H1 (cell line): ENCODE results near the gene ADPRS. TPM values are rescaled to one million over a fixed set of nuclear protein-coding genes. Genes with fewer than 3 reads are reported as not detected.

Experiments
- CTCF ChIA-PET: fragments of 300-600 bp; sonication (Branson Sonifier 250); formaldehyde crosslinking; loops from one replicate; lab custom pipeline; 2021; ENCODE audit not compliant: partially characterized antibody; lab: Charles Lee
- POLR2A ChIA-PET: fragments of 300-600 bp; sonication (Branson Sonifier 250); formaldehyde crosslinking; loops from one replicate; lab custom pipeline; 2021; ENCODE audit warnings: inconsistent platforms; ENCODE audit not compliant: partially characterized antibody; lab: Charles Lee
- DNase-seq, 2 experiments: peaks; one replicate each; pipeline versions ENCODE4 v3.0.0 to v3.0.0-alpha.2; 2010 to 2022; ENCODE audit warnings: low spot score in 2 of 2, low read depth in 1 of 2, mixed read lengths in 1 of 2
- FAIRE-seq: peaks from 2 replicates; lab custom pipeline; 2011; peaks lifted over from hg19 to GRCh38; lab: Jason Lieb, UNC
- H2AFZ ChIP-seq: 2 replicates; pipeline ENCODE4 v1.8.1; 2012; ENCODE audit warnings: low read length, inconsistent platforms
- H2AK5ac ChIP-seq: 2 replicates; pipeline ENCODE4 v1.6.1; 2013; ENCODE audit warnings: low read depth, low read length
- H2BK120ac ChIP-seq: replicated peaks from 2 replicates; pipeline ENCODE3; 2013; ENCODE audit warnings: low read depth, low read length, inconsistent platforms
- H2BK12ac ChIP-seq: 2 replicates; pipeline ENCODE4 v1.6.1; 2013; ENCODE audit warnings: low read depth, low read length
- H2BK15ac ChIP-seq: 2 replicates; pipeline ENCODE4 v1.6.1; 2013; ENCODE audit warnings: low read length
- H2BK20ac ChIP-seq: 2 replicates; pipeline ENCODE4 v1.6.1; 2013; ENCODE audit warnings: low read length
- H2BK5ac ChIP-seq: 2 replicates; pipeline ENCODE4 v1.6.1; 2013; ENCODE audit warnings: low read depth, low read length
- H3K14ac ChIP-seq: 2 replicates; pipeline ENCODE4 v1.6.1; 2013; ENCODE audit warnings: inconsistent platforms; ENCODE audit not compliant: insufficient read length
- H3K18ac ChIP-seq: 2 replicates; pipeline ENCODE4 v1.6.1; 2013; ENCODE audit warnings: low read length; ENCODE audit errors: extremely low read depth
- H3K23ac ChIP-seq: 2 replicates; pipeline ENCODE4 v1.6.1; 2013; ENCODE audit warnings: inconsistent platforms; ENCODE audit not compliant: insufficient read length
- H3K23me2 ChIP-seq: 2 replicates; pipeline ENCODE4 v1.6.1; 2013; ENCODE audit warnings: low read depth, low read length
- H3K27ac ChIP-seq: 2 replicates; pipeline ENCODE4 v1.6.1; 2011; ENCODE audit warnings: low read depth, low read length, inconsistent platforms
- H3K27me3 ChIP-seq, 4 experiments: replicated peaks in 1 of 4; 1 replicate in 1 of 4; 2 replicates in 3 of 4; pipeline versions ENCODE4 v1.6.1 to v1.8.1; 2011 to 2013; ENCODE audit warnings: low read length in 3 of 4, mild to moderate bottlenecking in 3 of 4, inconsistent platforms in 2 of 4, mixed read lengths in 2 of 4, moderate library complexity in 1 of 4; ENCODE audit not compliant: control insufficient read depth in 3 of 4, insufficient read depth in 3 of 4; ENCODE audit errors: extremely low read depth in 1 of 4
- H3K36me3 ChIP-seq, 4 experiments: 2 replicates each; pipeline versions ENCODE4 v1.6.1 to v1.8.1; 2011 to 2013; ENCODE audit warnings: mild to moderate bottlenecking in 4 of 4, low read length in 3 of 4, moderate library complexity in 2 of 4, control low read depth in 1 of 4, inconsistent platforms in 1 of 4; ENCODE audit not compliant: insufficient read depth in 4 of 4, control insufficient read depth in 2 of 4
- H3K4ac ChIP-seq: replicated peaks from 2 replicates; pipeline ENCODE3; 2013; ENCODE audit warnings: low read length, low read depth, mixed read lengths, inconsistent platforms; ENCODE audit not compliant: insufficient read length
- H3K4me1 ChIP-seq, 4 experiments: replicated peaks in 1 of 4; 1 replicate in 1 of 4; 2 replicates in 3 of 4; pipeline versions ENCODE4 v1.6.1 to v1.8.1; 2011 to 2013; ENCODE audit warnings: low read length in 3 of 4, inconsistent platforms in 2 of 4, mixed read lengths in 1 of 4; ENCODE audit not compliant: insufficient read depth in 4 of 4, control insufficient read depth in 3 of 4
- H3K4me2 ChIP-seq, 2 experiments: 2 replicates each; pipeline versions ENCODE4 v1.6.1 to v1.8.1; 2011 to 2013; ENCODE audit warnings: low read depth in 2 of 2, low read length in 2 of 2, control low read depth in 1 of 2, inconsistent platforms in 1 of 2, mild to moderate bottlenecking in 1 of 2; ENCODE audit not compliant: insufficient read depth in 1 of 2
- H3K4me3 ChIP-seq, 4 experiments: fragments of 200-600, 300-600 bp in 1 of 4; sonication (generic), shearing (Covaris generic), sonication (Bioruptor Twin) in 1 of 4; 2 replicates each; pipeline versions ENCODE4 v1.5.1 to v1.8.1; 2011 to 2016; ENCODE audit warnings: low read length in 4 of 4, low read depth in 3 of 4, control low read depth in 2 of 4, inconsistent platforms in 2 of 4, mild to moderate bottlenecking in 2 of 4, mixed read lengths in 1 of 4, moderate library complexity in 1 of 4; ENCODE audit not compliant: insufficient read depth in 2 of 4; ENCODE audit errors: extremely low read depth in 1 of 4
- H3K56ac ChIP-seq: replicated peaks from 2 replicates; pipeline ENCODE3; 2013; ENCODE audit warnings: low read depth, mild to moderate bottlenecking, mixed read lengths, low read length, inconsistent platforms; ENCODE audit not compliant: insufficient read length
- H3K79me1 ChIP-seq: 2 replicates; pipeline ENCODE4 v1.6.1; 2013; ENCODE audit warnings: low read depth, low read length, control low read depth
- H3K79me2 ChIP-seq, 2 experiments: 2 replicates each; pipeline versions ENCODE4 v1.6.1 to v1.8.1; 2012 to 2013; ENCODE audit warnings: low read length in 2 of 2, mild to moderate bottlenecking in 2 of 2, inconsistent platforms in 1 of 2; ENCODE audit not compliant: insufficient read depth in 2 of 2, control insufficient read depth in 1 of 2
- H3K9ac ChIP-seq, 4 experiments: replicated peaks in 1 of 4; 1 replicate in 1 of 4; 2 replicates in 3 of 4; pipeline versions ENCODE4 v1.6.1 to v1.8.1; 2011 to 2013; ENCODE audit warnings: low read depth in 3 of 4, low read length in 3 of 4, control low read depth in 2 of 4, mild to moderate bottlenecking in 2 of 4, moderate library complexity in 2 of 4, inconsistent platforms in 1 of 4; ENCODE audit errors: extremely low read depth in 1 of 4
- H3K9me3 ChIP-seq, 2 experiments: 2 replicates each; pipeline versions ENCODE4 v1.6.1 to v1.8.1; 2012 to 2013; ENCODE audit warnings: mild to moderate bottlenecking in 2 of 2, moderate library complexity in 2 of 2, control low read depth in 1 of 2, inconsistent platforms in 1 of 2, low read depth in 1 of 2, low read length in 1 of 2, mixed read lengths in 1 of 2; ENCODE audit not compliant: insufficient read depth in 2 of 2
- H4K20me1 ChIP-seq, 2 experiments: replicated peaks in 1 of 2; 2 replicates each; pipeline versions ENCODE3 to v1.8.1; 2011 to 2013; ENCODE audit warnings: inconsistent platforms in 2 of 2, low read length in 2 of 2, mild to moderate bottlenecking in 1 of 2; ENCODE audit not compliant: insufficient read depth in 2 of 2, control insufficient read depth in 1 of 2
- H4K5ac ChIP-seq: 2 replicates; pipeline ENCODE4 v1.6.1; 2013; ENCODE audit warnings: low read length, low read depth, mixed read lengths, inconsistent platforms; ENCODE audit not compliant: insufficient read length
- H4K8ac ChIP-seq: 2 replicates; pipeline ENCODE4 v1.8.0; 2013; ENCODE audit warnings: mild to moderate bottlenecking, moderate library complexity, low read length, inconsistent platforms; ENCODE audit not compliant: insufficient read depth; ENCODE audit errors: extremely low read depth
- H4K91ac ChIP-seq: replicated peaks from 2 replicates; pipeline ENCODE3; 2013; ENCODE audit warnings: low read length, mixed read lengths, inconsistent platforms; ENCODE audit not compliant: insufficient read length
- ASH2L ChIP-seq: fragments of 200-600, 300-600 bp; sonication (generic); IDR thresholded peaks from one replicate; pipeline ENCODE4 v1.7.1; 2017; ENCODE audit warnings: low read length
- CBX5 ChIP-seq: fragments of 300-800, 300-1000 bp; sonication (generic); IDR thresholded peaks from 2 replicates; pipeline ENCODE4 v1.7.1; 2016; ENCODE audit warnings: antibody characterized with exemption, low read length, low read depth
- CEBPB ChIP-seq: IDR thresholded peaks from 2 replicates; pipeline ENCODE4 v1.6.1; 2012; ENCODE audit warnings: low read depth, low read length
- CHD1 ChIP-seq: IDR thresholded peaks from 2 replicates; pipeline ENCODE4 v1.6.1; 2012; ENCODE audit warnings: low read depth, low read length, improper control_type of control experiment
- CHD2 ChIP-seq: IDR thresholded peaks from 2 replicates; pipeline ENCODE4 v1.6.1; 2012; ENCODE audit warnings: low read length, improper control_type of control experiment
- CREB1 ChIP-seq: IDR thresholded peaks from 2 replicates; pipeline ENCODE4 v1.6.1; 2012; ENCODE audit warnings: inconsistent platforms
- CTBP2 ChIP-seq: IDR thresholded peaks from 2 replicates; pipeline ENCODE4 v1.7.0; 2011; ENCODE audit warnings: borderline replicate concordance, mild to moderate bottlenecking, moderate library complexity, mixed read lengths, low read length; ENCODE audit not compliant: insufficient read depth, insufficient read length
- EGR1 ChIP-seq: IDR thresholded peaks from 2 replicates; pipeline ENCODE4 v1.6.1; 2011; ENCODE audit warnings: low read depth, low read length, borderline replicate concordance
- HDAC6 ChIP-seq: IDR thresholded peaks from one replicate; pipeline ENCODE4 v1.7.1; 2012; ENCODE audit warnings: low read depth, mild to moderate bottlenecking, inconsistent platforms, low read length, moderate library complexity
- JUND ChIP-seq: IDR thresholded peaks from 2 replicates; pipeline ENCODE4 v1.6.1; 2011; ENCODE audit warnings: mild to moderate bottlenecking, improper control_type of control experiment, low read length
- POLR2A ChIP-seq, 2 experiments: IDR thresholded peaks; 1 replicate in 1 of 2; 2 replicates in 1 of 2; pipeline ENCODE4 v1.6.1; 2011; ENCODE audit warnings: low read depth in 2 of 2, low read length in 2 of 2, mild to moderate bottlenecking in 2 of 2; ENCODE audit errors: control extremely low read depth in 1 of 2
- TCF12 ChIP-seq: IDR thresholded peaks from 2 replicates; pipeline ENCODE4 v1.6.1; 2011; ENCODE audit warnings: low read depth, mild to moderate bottlenecking, low read length
- polyA plus RNA-seq, 7 experiments: library from polyadenylated mRNA; depleted of rRNA in 3 of 7; stranded (reverse) in 5 of 7; unstranded in 2 of 7; fragments of >200 nt in 5 of 7; fragments of 200-250 nt in 2 of 7; gene quantifications; 1 replicate in 5 of 7; 2 replicates in 1 of 7; 4 replicates in 1 of 7; pipeline versions ENCODE4 v1.2.1 to v1.2.3, GENCODE V29; 2011 to 2013; ENCODE audit warnings: missing spikeins in 2 of 7, mixed read lengths in 2 of 7
- total RNA-seq: library from RNA; stranded (reverse); fragmentation: NEBNext Ultra II Directional; extraction: Animal tissue kit (Norgen Biotek cat#: 25700); gene quantifications from 2 replicates; pipeline ENCODE4 v1.2.1, GENCODE V29; 2021
- TF ChIP-seq, protein P1 (sequence below): IDR thresholded peaks from 2 replicates; pipeline ENCODE4 v1.6.1; 2011; ENCODE audit warnings: low read length, improper control_type of control experiment

The ADPRS gene
- total and polyA plus RNA-seq, 2 of the 8 experiments (the other 6 are each of a cell fraction or from before 2014, with no cell fraction given): 22.9 to 38.1 TPM

DNA sequence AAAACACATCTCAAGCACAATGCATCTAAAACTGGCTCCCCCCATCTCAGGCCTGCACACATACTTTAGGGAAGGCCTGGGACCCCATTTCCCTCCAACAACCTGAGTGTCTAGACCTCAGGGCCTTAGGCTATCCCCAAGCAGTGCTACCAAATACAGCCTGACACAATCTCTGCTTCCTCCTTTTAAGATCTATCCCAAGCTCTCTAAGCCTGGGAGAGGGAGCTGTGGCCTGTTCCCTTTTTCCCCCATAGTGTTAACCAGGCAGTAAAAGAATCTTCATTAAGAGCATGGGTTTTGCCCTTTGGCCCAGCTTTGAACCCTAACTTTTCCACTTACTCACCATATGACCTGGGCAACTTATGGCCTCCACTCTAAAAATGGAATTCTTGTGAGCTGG, 47.1 kb downstream of the ADPRS start:
- FAIRE-seq: no peak
- CTCF ChIA-PET: interaction anchor here (0.9 to 20.9 kb wide), 13 partner anchors 10 to 245 kb away, joined by 3 to 738 read pairs (median 8); partner anchors contain the start of genes ADPRS, THRAP3 and TRAPPC3
- Histone ChIP-seq H4K8ac (no peak overlapping the region), H3K23ac (no peak overlapping the region), H3K79me1 (no peaks in the 10 kb centered on the region), H2AFZ (no peak overlapping the region), H4K91ac (no peak overlapping the region), H3K14ac (no peak overlapping the region), H3K4me3 (no peak overlapping the region), H2BK12ac (no peak overlapping the region), H3K36me3 (peaks cover 0 to 3% (median 0%) of the 10 kb centered on the region in 4 experiments; a peak in 4 of 8 replicates), H3K4me2 (no peak overlapping the region), H2BK120ac (no peak overlapping the region), H3K27ac (no peak overlapping the region), H3K27me3 (no peaks in the 10 kb centered on the region), H2BK20ac (no peak overlapping the region), H3K9me3 (no peaks in the 10 kb centered on the region), H2AK5ac (no peak overlapping the region), H2BK15ac (no peak overlapping the region), H3K18ac (no peak overlapping the region), H3K56ac (no peak overlapping the region), H3K79me2 (no peaks in the 10 kb centered on the region), H4K5ac (no peak overlapping the region), H3K4me1 (peaks cover 0 to 2% (median 0%) of the 10 kb centered on the region in 4 experiments; a peak in 2 of 7 replicates), H4K20me1 (peaks cover 0 to 2% of the 10 kb centered on the region in 2 experiments), H3K23me2 (no peaks in the 10 kb centered on the region), H3K4ac (no peak overlapping the region), H3K9ac (no peak overlapping the region), H2BK5ac (no peak overlapping the region)
- POLR2A ChIA-PET: interaction anchor here (1.3 to 9.3 kb wide), 3 partner anchors 8 to 36 kb away, joined by 6 to 61 read pairs (median 7); partner anchors contain the start of gene TRAPPC3
- TF ChIP-seq CBX5 (no peak), ASH2L (no peak), TCF12 (no peak), HDAC6 (no peak), EGR1 (no peak), POLR2A (IDR thresholded peaks at IDR 0.05; ENCODE audit: control extremely low read depth in 1 of 2, low read depth in 2 of 2, low read length in 2 of 2) (no peak), JUND (no peak), CEBPB (no peak), CTBP2 (no peak), CREB1 (no peak), CHD1 (no peak), CHD2 (no peak)
- TF ChIP-seq, protein P1, sequence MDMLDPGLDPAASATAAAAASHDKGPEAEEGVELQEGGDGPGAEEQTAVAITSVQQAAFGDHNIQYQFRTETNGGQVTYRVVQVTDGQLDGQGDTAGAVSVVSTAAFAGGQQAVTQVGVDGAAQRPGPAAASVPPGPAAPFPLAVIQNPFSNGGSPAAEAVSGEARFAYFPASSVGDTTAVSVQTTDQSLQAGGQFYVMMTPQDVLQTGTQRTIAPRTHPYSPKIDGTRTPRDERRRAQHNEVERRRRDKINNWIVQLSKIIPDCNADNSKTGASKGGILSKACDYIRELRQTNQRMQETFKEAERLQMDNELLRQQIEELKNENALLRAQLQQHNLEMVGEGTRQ: no peak
- no peak for DNase-seq
